AG20443 (cell line): ENCODE results near the gene SYT8.

ENCODE experiments used
- DNase-seq: peaks from one replicate; pipeline ENCODE4 v3.0.0; 2012; ENCODE audit warnings: low spot score, mixed read lengths

Gene SYT8

GRCh38 chr11:1845561-1846452 is 11.0 kb downstream of the SYT8 start:
- DNase-seq = no peak

- DNase-seq = no peak
Observed at GRCh38 chr11:1846453-1846932, 11.7 kb downstream of the SYT8 start.

GRCh38 chr11:1847006-1847735 is 12.4 kb downstream of the SYT8 start:
- no peak for DNase-seq

- no peak for DNase-seq
Observed at GRCh38 chr11:1847926-1848639, 13.3 kb downstream of the SYT8 start.

GRCh38 chr11:1848640-1849430 is 14.0 kb downstream of the SYT8 start:
- no peak for DNase-seq

GRCh38 chr11:1851468-1852180 is 16.8 kb downstream of the SYT8 start:
- DNase-seq = no peak

GRCh38 chr11:1852271-1852876 is 17.6 kb downstream of the SYT8 start:
- DNase-seq = no peak

GRCh38 chr11:1852877-1853276 is 18.1 kb downstream of the SYT8 start, which contains the start of gene LSP1:
LSP1 (plus strand) TSS chr11:1853084; CDS start chr11:1853145, 61 bp downstream.
- DNase-seq = no peak

- DNase-seq = no peak
Observed at GRCh38 chr11:1853376-1854131, 18.8 kb downstream of the SYT8 start.

- DNase-seq = no peak
Observed at GRCh38 chr11:1854132-1854948, 19.6 kb downstream of the SYT8 start.

- DNase-seq = no peak
Observed at GRCh38 chr11:1854949-1855885, 20.4 kb downstream of the SYT8 start.

- no peak for DNase-seq
Observed at GRCh38 chr11:1855886-1856265, 21.1 kb downstream of the SYT8 start.

GRCh38 chr11:1856306-1857005 is 21.7 kb downstream of the SYT8 start:
- DNase-seq = no peak

GRCh38 chr11:1857064-1857463 is 22.3 kb downstream of the SYT8 start:
- no peak for DNase-seq

- DNase-seq = no peak
Observed at GRCh38 chr11:1858154-1858553, 23.4 kb downstream of the SYT8 start.

- DNase-seq = no peak
Observed at GRCh38 chr11:1858576-1858975, 23.8 kb downstream of the SYT8 start.

- no peak for DNase-seq
Observed at GRCh38 chr11:1859004-1859403, 24.2 kb downstream of the SYT8 start.
